GM23338 (cell line): Measurements from ENCODE around the gene SCLY. TPM values are rescaled to one million over a fixed set of nuclear protein-coding genes. Genes with fewer than 3 reads are reported as not detected.

ENCODE experiments used
- ATAC-seq: fragments of 200-7000 bp; cut with Tn5 transposase; 3 replicates; pipeline ENCODE4 v1.9.1; 2020
- DNase-seq: peaks from one replicate; pipeline ENCODE4 v3.0.0-alpha.2; 2015; ENCODE audit warnings: low spot score
- H2AFZ ChIP-seq: fragments of 200-600 bp; sonication (generic); 2 replicates; pipeline ENCODE4 v1.8.0; 2016; ENCODE audit warnings: antibody characterized with exemption, mild to moderate bottlenecking, moderate library complexity
- H3F3A ChIP-seq: fragments of 200-600 bp; sonication (generic); replicated peaks from 2 replicates; pipeline ENCODE4 v1.8.0; 2017; ENCODE audit warnings: antibody characterized with exemption, mixed run types, low read depth
- H3K27ac ChIP-seq: fragments of 200-600 bp; sonication (generic); 2 replicates; pipeline ENCODE4 v1.6.1; 2016; ENCODE audit warnings: low read depth
- H3K27me3 ChIP-seq: fragments of 200-600 bp; sonication (generic); 2 replicates; pipeline ENCODE4 v1.8.0; 2016; ENCODE audit warnings: mild to moderate bottlenecking, mixed run types, moderate library complexity; ENCODE audit not compliant: insufficient read depth
- H3K36me3 ChIP-seq: fragments of 200-600 bp; sonication (generic); 2 replicates; pipeline ENCODE4 v1.8.0; 2016; ENCODE audit warnings: mild to moderate bottlenecking; ENCODE audit not compliant: insufficient read depth
- H3K4me1 ChIP-seq: fragments of 200-600 bp; sonication (generic); 2 replicates; pipeline ENCODE4 v1.8.0; 2016; ENCODE audit warnings: mild to moderate bottlenecking, moderate library complexity; ENCODE audit not compliant: insufficient read depth
- H3K4me2 ChIP-seq: fragments of 200-600 bp; sonication (generic); 2 replicates; pipeline ENCODE4 v1.7.1; 2017; ENCODE audit warnings: mixed run types
- H3K4me3 ChIP-seq: fragments of 200-600 bp; sonication (generic); 2 replicates; pipeline ENCODE4 v1.6.1; 2016; ENCODE audit warnings: mixed run types
- H3K79me2 ChIP-seq: fragments of 200-600 bp; sonication (generic); replicated peaks from 2 replicates; pipeline ENCODE4 v1.8.0; 2017; ENCODE audit warnings: mild to moderate bottlenecking; ENCODE audit not compliant: insufficient read depth
- H3K9me2 ChIP-seq: fragments of 200-600 bp; sonication (generic); 2 replicates; pipeline ENCODE4 v1.8.0; 2017; ENCODE audit not compliant: insufficient read depth
- H4K20me1 ChIP-seq: fragments of 200-600 bp; sonication (generic); replicated peaks from 2 replicates; pipeline ENCODE4 v1.8.0; 2017; ENCODE audit warnings: mild to moderate bottlenecking; ENCODE audit not compliant: insufficient read depth
- H3K27ac Mint-ChIP-seq: 2 replicates; pipeline ENCODE4 v1.8.0; 2020; ENCODE audit warnings: inconsistent platforms, mild to moderate bottlenecking, moderate library complexity, mixed read lengths
- H3K27me3 Mint-ChIP-seq: 3 replicates; pipeline ENCODE4 v1.8.0; 2022; ENCODE audit warnings: low read depth, mild to moderate bottlenecking, moderate library complexity, mixed read lengths, inconsistent platforms; ENCODE audit not compliant: insufficient read depth, poor library complexity
- H3K36me3 Mint-ChIP-seq: 3 replicates; pipeline ENCODE4 v1.8.0; 2021; ENCODE audit warnings: low read depth, mild to moderate bottlenecking, inconsistent platforms, moderate library complexity, mixed read lengths
- H3K4me1 Mint-ChIP-seq: 3 replicates; pipeline ENCODE4 v1.8.0; 2020; ENCODE audit warnings: mild to moderate bottlenecking, inconsistent platforms, mixed read lengths
- H3K4me3 Mint-ChIP-seq: 3 replicates; pipeline ENCODE4 v1.8.0; 2021; ENCODE audit warnings: moderate library complexity, mild to moderate bottlenecking, inconsistent platforms, mixed read lengths
- H3K9me3 Mint-ChIP-seq: 3 replicates; pipeline ENCODE4 v1.8.0; 2020; ENCODE audit warnings: moderate library complexity, mild to moderate bottlenecking, inconsistent platforms, mixed read lengths
- CREB1 ChIP-seq: fragments of 250-450 bp; sonication (Bioruptor Pico); IDR thresholded peaks from 2 replicates; pipeline ENCODE4 v1.5.0; 2020; ENCODE audit warnings: low read depth, mild to moderate bottlenecking, moderate library complexity
- ETS1 ChIP-seq: IDR thresholded peaks from 2 replicates; pipeline ENCODE4 v1.6.1; 2016; ENCODE audit warnings: antibody characterized with exemption
- STAT1 ChIP-seq: IDR thresholded peaks from one replicate; pipeline ENCODE4 v1.6.1; 2016; ENCODE audit warnings: antibody characterized with exemption; ENCODE audit not compliant: unreplicated experiment
- polyA plus RNA-seq: library from polyadenylated mRNA; unstranded; fragments of >200 nt; fragmentation: Nextera tagmentation; extraction: Ambion mirVana; gene quantifications from 2 replicates; pipeline ENCODE4 v1.2.1, GENCODE V29; 2016
- total RNA-seq: library from RNA; depleted of rRNA; stranded (reverse); fragments of >200 nt; shearing (Covaris generic); gene quantifications from 2 replicates; pipeline ENCODE4 v1.2.3, GENCODE V29; 2014
- TF ChIP-seq, protein P1 (sequence below): fragments of 250-450 bp; sonication (Bioruptor Pico); IDR thresholded peaks from 2 replicates; pipeline ENCODE4 v1.5.0; 2020; ENCODE audit warnings: mild to moderate bottlenecking, moderate library complexity
- TF ChIP-seq, protein P2 (sequence below): IDR thresholded peaks from one replicate; pipeline ENCODE4 v1.6.1; 2018; ENCODE audit warnings: antibody characterized with exemption; ENCODE audit not compliant: unreplicated experiment
- TF ChIP-seq, protein P3 (sequence below), 2 experiments: fragments of 200-600 bp in 1 of 2; sonication (generic) in 1 of 2; conservative IDR thresholded peaks; 2 replicates each; pipeline versions ENCODE4 v1.5.1 to v1.6.1; 2016 to 2017; ENCODE audit warnings: antibody characterized with exemption in 2 of 2, low read depth in 2 of 2, mild to moderate bottlenecking in 2 of 2, moderate library complexity in 1 of 2

The SCLY gene
- total and polyA plus RNA-seq, 2 experiments from 2014 or later = 57.2 to 80.3 TPM

- Histone ChIP-seq H3K4me3 (no peak overlapping the region), H3K27me3 (no peaks in the 10 kb centered on the region), H3K4me1 (peaks cover 23% of the 10 kb centered on the region), H3K36me3 (no peaks in the 10 kb centered on the region), H2AFZ (no peak overlapping the region), H3F3A (peaks cover 6% of the 10 kb centered on the region; the same call in 1 of the 2 replicates), H3K79me2 (no peaks in the 10 kb centered on the region), H3K4me2 (peak overlapping the region; percentile 62; the same call in 1 of the 2 replicates), H3K9me2 (no peaks in the 10 kb centered on the region), H4K20me1 (no peaks in the 10 kb centered on the region), H3K27ac (no peak overlapping the region)
- H3K27ac Mint-ChIP-seq = peak overlapping the region; percentile 67; the same call in 1 of the 2 replicates
- peaks cover 42% of the 10 kb centered on the region for H3K4me1 Mint-ChIP-seq
- ATAC-seq = no peak
- peaks cover 18% of the 10 kb centered on the region for H3K36me3 Mint-ChIP-seq
- H3K4me3 Mint-ChIP-seq = no peak overlapping the region
- peaks cover 32% of the 10 kb centered on the region for H3K27me3 Mint-ChIP-seq
- DNase-seq = no peak
- no peak for TF ChIP-seq STAT1
- no peak for TF ChIP-seq ETS1
- TF ChIP-seq, protein P1, sequence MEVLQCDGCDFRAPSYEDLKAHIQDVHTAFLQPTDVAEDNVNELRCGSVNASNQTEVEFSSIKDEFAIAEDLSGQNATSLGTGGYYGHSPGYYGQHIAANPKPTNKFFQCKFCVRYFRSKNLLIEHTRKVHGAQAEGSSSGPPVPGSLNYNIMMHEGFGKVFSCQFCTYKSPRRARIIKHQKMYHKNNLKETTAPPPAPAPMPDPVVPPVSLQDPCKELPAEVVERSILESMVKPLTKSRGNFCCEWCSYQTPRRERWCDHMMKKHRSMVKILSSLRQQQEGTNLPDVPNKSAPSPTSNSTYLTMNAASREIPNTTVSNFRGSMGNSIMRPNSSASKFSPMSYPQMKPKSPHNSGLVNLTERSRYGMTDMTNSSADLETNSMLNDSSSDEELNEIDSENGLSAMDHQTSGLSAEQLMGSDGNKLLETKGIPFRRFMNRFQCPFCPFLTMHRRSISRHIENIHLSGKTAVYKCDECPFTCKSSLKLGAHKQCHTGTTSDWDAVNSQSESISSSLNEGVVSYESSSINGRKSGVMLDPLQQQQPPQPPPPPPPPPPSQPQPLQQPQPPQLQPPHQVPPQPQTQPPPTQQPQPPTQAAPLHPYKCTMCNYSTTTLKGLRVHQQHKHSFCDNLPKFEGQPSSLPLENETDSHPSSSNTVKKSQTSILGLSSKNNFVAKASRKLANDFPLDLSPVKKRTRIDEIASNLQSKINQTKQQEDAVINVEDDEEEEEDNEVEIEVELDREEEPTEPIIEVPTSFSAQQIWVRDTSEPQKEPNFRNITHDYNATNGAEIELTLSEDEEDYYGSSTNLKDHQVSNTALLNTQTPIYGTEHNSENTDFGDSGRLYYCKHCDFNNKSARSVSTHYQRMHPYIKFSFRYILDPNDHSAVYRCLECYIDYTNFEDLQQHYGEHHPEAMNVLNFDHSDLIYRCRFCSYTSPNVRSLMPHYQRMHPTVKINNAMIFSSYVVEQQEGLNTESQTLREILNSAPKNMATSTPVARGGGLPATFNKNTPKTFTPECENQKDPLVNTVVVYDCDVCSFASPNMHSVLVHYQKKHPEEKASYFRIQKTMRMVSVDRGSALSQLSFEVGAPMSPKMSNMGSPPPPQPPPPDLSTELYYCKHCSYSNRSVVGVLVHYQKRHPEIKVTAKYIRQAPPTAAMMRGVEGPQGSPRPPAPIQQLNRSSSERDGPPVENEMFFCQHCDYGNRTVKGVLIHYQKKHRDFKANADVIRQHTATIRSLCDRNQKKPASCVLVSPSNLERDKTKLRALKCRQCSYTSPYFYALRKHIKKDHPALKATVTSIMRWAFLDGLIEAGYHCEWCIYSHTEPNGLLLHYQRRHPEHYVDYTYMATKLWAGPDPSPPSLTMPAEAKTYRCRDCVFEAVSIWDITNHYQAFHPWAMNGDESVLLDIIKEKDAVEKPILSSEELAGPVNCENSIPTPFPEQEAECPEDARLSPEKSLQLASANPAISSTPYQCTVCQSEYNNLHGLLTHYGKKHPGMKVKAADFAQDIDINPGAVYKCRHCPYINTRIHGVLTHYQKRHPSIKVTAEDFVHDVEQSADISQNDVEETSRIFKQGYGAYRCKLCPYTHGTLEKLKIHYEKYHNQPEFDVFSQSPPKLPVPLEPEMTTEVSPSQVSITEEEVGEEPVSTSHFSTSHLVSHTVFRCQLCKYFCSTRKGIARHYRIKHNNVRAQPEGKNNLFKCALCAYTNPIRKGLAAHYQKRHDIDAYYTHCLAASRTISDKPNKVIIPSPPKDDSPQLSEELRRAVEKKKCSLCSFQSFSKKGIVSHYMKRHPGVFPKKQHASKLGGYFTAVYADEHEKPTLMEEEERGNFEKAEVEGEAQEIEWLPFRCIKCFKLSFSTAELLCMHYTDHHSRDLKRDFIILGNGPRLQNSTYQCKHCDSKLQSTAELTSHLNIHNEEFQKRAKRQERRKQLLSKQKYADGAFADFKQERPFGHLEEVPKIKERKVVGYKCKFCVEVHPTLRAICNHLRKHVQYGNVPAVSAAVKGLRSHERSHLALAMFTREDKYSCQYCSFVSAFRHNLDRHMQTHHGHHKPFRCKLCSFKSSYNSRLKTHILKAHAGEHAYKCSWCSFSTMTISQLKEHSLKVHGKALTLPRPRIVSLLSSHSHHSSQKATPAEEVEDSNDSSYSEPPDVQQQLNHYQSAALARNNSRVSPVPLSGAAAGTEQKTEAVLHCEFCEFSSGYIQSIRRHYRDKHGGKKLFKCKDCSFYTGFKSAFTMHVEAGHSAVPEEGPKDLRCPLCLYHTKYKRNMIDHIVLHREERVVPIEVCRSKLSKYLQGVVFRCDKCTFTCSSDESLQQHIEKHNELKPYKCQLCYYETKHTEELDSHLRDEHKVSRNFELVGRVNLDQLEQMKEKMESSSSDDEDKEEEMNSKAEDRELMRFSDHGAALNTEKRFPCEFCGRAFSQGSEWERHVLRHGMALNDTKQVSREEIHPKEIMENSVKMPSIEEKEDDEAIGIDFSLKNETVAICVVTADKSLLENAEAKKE = no peak
- no peak for TF ChIP-seq CREB1 (CRISPR knock-in tag)
- TF ChIP-seq, protein P2, sequence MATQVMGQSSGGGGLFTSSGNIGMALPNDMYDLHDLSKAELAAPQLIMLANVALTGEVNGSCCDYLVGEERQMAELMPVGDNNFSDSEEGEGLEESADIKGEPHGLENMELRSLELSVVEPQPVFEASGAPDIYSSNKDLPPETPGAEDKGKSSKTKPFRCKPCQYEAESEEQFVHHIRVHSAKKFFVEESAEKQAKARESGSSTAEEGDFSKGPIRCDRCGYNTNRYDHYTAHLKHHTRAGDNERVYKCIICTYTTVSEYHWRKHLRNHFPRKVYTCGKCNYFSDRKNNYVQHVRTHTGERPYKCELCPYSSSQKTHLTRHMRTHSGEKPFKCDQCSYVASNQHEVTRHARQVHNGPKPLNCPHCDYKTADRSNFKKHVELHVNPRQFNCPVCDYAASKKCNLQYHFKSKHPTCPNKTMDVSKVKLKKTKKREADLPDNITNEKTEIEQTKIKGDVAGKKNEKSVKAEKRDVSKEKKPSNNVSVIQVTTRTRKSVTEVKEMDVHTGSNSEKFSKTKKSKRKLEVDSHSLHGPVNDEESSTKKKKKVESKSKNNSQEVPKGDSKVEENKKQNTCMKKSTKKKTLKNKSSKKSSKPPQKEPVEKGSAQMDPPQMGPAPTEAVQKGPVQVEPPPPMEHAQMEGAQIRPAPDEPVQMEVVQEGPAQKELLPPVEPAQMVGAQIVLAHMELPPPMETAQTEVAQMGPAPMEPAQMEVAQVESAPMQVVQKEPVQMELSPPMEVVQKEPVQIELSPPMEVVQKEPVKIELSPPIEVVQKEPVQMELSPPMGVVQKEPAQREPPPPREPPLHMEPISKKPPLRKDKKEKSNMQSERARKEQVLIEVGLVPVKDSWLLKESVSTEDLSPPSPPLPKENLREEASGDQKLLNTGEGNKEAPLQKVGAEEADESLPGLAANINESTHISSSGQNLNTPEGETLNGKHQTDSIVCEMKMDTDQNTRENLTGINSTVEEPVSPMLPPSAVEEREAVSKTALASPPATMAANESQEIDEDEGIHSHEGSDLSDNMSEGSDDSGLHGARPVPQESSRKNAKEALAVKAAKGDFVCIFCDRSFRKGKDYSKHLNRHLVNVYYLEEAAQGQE = no peak
- TF ChIP-seq, protein P3, sequence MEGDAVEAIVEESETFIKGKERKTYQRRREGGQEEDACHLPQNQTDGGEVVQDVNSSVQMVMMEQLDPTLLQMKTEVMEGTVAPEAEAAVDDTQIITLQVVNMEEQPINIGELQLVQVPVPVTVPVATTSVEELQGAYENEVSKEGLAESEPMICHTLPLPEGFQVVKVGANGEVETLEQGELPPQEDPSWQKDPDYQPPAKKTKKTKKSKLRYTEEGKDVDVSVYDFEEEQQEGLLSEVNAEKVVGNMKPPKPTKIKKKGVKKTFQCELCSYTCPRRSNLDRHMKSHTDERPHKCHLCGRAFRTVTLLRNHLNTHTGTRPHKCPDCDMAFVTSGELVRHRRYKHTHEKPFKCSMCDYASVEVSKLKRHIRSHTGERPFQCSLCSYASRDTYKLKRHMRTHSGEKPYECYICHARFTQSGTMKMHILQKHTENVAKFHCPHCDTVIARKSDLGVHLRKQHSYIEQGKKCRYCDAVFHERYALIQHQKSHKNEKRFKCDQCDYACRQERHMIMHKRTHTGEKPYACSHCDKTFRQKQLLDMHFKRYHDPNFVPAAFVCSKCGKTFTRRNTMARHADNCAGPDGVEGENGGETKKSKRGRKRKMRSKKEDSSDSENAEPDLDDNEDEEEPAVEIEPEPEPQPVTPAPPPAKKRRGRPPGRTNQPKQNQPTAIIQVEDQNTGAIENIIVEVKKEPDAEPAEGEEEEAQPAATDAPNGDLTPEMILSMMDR (conservative IDR thresholded peaks at IDR 0.05; ENCODE audit: low read depth in 2 of 2) = no peak
- no peaks in the 10 kb centered on the region for H3K9me3 Mint-ChIP-seq
Measured at GRCh38 chr2:238098901-238099713, 38.3 kb downstream of the SCLY start.
